Fibroblast of lung (primary cell): ENCODE measurements around the gene WDR59.

ENCODE experiments used
- CTCF ChIP-seq, 2 donors: IDR thresholded peaks in 1 of 2; conservative IDR thresholded peaks in 1 of 2; 1 replicate in 1 of 2; 2 replicates in 1 of 2; pipeline ENCODE4 v1.5.1; 2011 to 2012; ENCODE audit warnings: low read length in 2 of 2, control low read depth in 1 of 2, inconsistent platforms in 1 of 2, low read depth in 1 of 2, mild to moderate bottlenecking in 1 of 2
- EZH2 ChIP-seq: IDR thresholded peaks from 2 replicates; pipeline ENCODE4 v1.5.1; 2012; ENCODE audit warnings: low read length, control low read depth, mild to moderate bottlenecking; ENCODE audit errors: missing control alignments

GRCh38 chr16:75005697-75006096 is 20.8 kb upstream of the WDR59 start:
- no peak for TF ChIP-seq CTCF (conservative IDR thresholded peaks at IDR 0.05 in 1 of 2, IDR thresholded peaks at IDR 0.05 in 1 of 2; ENCODE audit: low read depth in 1 of 2, low read length in 2 of 2)
- no peak for TF ChIP-seq EZH2
